ENCODE results near the gene METTL24.

GRCh38 chr6:110337486-110337885, 20.7 kb downstream of the METTL24 start:
- TF ChIP-seq CTCF (IDR thresholded peaks at IDR 0.05; ENCODE audit: low read length) (no peak), EZH2 (IDR thresholded peaks at IDR 0.05; ENCODE audit: borderline replicate concordance, low read length) (no peak)
